ENCODE measurements around the gene ZNF699. TPM values are rescaled to one million over a fixed set of nuclear protein-coding genes. Genes with fewer than 3 reads are reported as not detected.

The ZNF699 gene
- total and polyA plus RNA-seq, 2 of the 4 experiments (the other 2 are of a cell fraction): 1.3 to 7.3 TPM

- no peak within 1 kb of the TSS for H2BK15ac ChIP-seq (ENCODE audit: low read depth, low read length)
- H3K9me1 ChIP-seq (ENCODE audit: insufficient read depth, low read length): no peaks in the 10 kb centered on the region
- H3K27me3 ChIP-seq (ENCODE audit: control insufficient read depth, insufficient read depth, low read length): no peaks in the 10 kb centered on the region
- no peak within 1 kb of the TSS for H3K4me3 ChIP-seq (ENCODE audit: insufficient read depth, low read depth, low read length)
- H3K9ac ChIP-seq (ENCODE audit: low read depth, low read length): no peak within 1 kb of the TSS
- H3K4me2 ChIP-seq (ENCODE audit: low read depth, low read length): no peak within 1 kb of the TSS
- no peak within 1 kb of the TSS for H2AK9ac ChIP-seq (replicated peaks; ENCODE audit: low read depth, low read length, poor library complexity)
- no peaks in the 10 kb centered on the region for H4K20me1 ChIP-seq (ENCODE audit: insufficient read depth, low read length)
- TF ChIP-seq POLR2A (IDR thresholded peaks at IDR 0.05; ENCODE audit: low read depth, low read length): no peak
- no peak for TF ChIP-seq NFE2L2 (IDR thresholded peaks at IDR 0.05; ENCODE audit: low read depth, low read length)
- TF ChIP-seq BHLHE40 (IDR thresholded peaks at IDR 0.05; ENCODE audit: low read depth, low read length): no peak
- TF ChIP-seq RFX5 (IDR thresholded peaks at IDR 0.05; ENCODE audit: low read depth, low read length): no peak
- no peak for TF ChIP-seq ELK1 (IDR thresholded peaks at IDR 0.05; ENCODE audit: borderline replicate concordance, low read depth, low read length)
- BruUV-seq (replicated peaks): no TSS peak
- DNase-seq (no peak), ATAC-seq (ENCODE audit: low read depth) (no peak)
- H4K8ac ChIP-seq (ENCODE audit: low read depth in 2 of 2, low read length in 2 of 2): no peak within 1 kb of the TSS
- H4K5ac ChIP-seq (ENCODE audit: low read depth, low read length): no peak within 1 kb of the TSS
- CTCF ChIA-PET: no interaction called here
- no CpG with 5 or more reads among the region's 1 CpG for WGBS, 2 experiments (ENCODE audit: extremely low coverage in 2 of 2, insufficient read length in 1 of 2)
- no peak within 1 kb of the TSS for H3K56ac ChIP-seq (ENCODE audit: extremely low read depth, insufficient read depth, low read length)
- H3K23ac ChIP-seq (ENCODE audit: low read depth, low read length): no peak within 1 kb of the TSS
- peaks cover 5% of the 10 kb centered on the region; the same call in 1 of the 2 replicates for H3K9me3 ChIP-seq (ENCODE audit: control insufficient read depth, insufficient read depth, low read length)
- H3K18ac ChIP-seq (ENCODE audit: low read depth, low read length): no peak within 1 kb of the TSS
- no peaks in the 10 kb centered on the region for H3K36me3 ChIP-seq (ENCODE audit: control insufficient read depth, insufficient read depth, low read length)
- no peak within 1 kb of the TSS for H2BK120ac ChIP-seq (ENCODE audit: low read depth, low read length)
- no peaks in the 10 kb centered on the region for H3K79me1 ChIP-seq (ENCODE audit: low read depth in 1 of 2, low read length in 2 of 2)
- no peak within 1 kb of the TSS for H4K91ac ChIP-seq (ENCODE audit: insufficient read depth, low read depth, low read length)
- H2BK5ac ChIP-seq (ENCODE audit: low read depth, low read length, poor library complexity, severe bottlenecking): no peak within 1 kb of the TSS
- in situ Hi-C loops (cut with MboI; ENCODE audit: low sequenced_read_pairs) (no loop called here), intact Hi-C loops (cut with micrococcal nuclease) (no loop called here), dilution Hi-C loops (cut with HindIII; ENCODE audit: low sequenced_read_pairs, unreplicated experiment) (no loop called here)
- no peak within 1 kb of the TSS for H2AK5ac ChIP-seq (ENCODE audit: low read depth, low read length)
- H3K14ac ChIP-seq (replicated peaks; ENCODE audit: low read depth, low read length): no peak within 1 kb of the TSS
- no peak within 1 kb of the TSS for H2AFZ ChIP-seq (replicated peaks; ENCODE audit: low read length, poor library complexity)
- no peak within 1 kb of the TSS for H3K27ac ChIP-seq (ENCODE audit: insufficient read depth, low read length)
- no peak within 1 kb of the TSS for H3K4ac ChIP-seq (ENCODE audit: low read depth, low read length)
- H3K4me1 ChIP-seq (ENCODE audit: control insufficient read depth, insufficient read depth, low read length): no peaks in the 10 kb centered on the region
- POLR2A ChIA-PET (ENCODE audit: unreplicated experiment): no interaction called here
- no peak within 1 kb of the TSS for H2BK20ac ChIP-seq (ENCODE audit: low read depth, low read length)
Observed at GRCh38 chr19:9250630-9251029, 59.0 kb downstream of the ZNF699 start, which contains the start of gene OR7E24. OR7E24 (plus strand) TSS chr19:9250930; CDS start chr19:9251044, 114 bp downstream.

Other genes with a start within 250 kb of the ZNF699 start
- not detected in 2 replicates for gene OR1M1, start 222.8 kb downstream of the ZNF699 start, total RNA-seq (2012; rRNA removed)
- not detected in 2 replicates for gene OR1M1, start 222.8 kb downstream of the ZNF699 start, polyA plus RNA-seq (2012; rRNA removed)
- not detected in 2 replicates for gene OR7G2, start 202.4 kb downstream of the ZNF699 start, total RNA-seq (2012; rRNA removed)
- gene OR7G2, start 202.4 kb downstream of the ZNF699 start, polyA plus RNA-seq (2012; rRNA removed): not detected in 2 replicates
- not detected in 2 replicates for gene OR7G1, start 194.1 kb downstream of the ZNF699 start, total RNA-seq (2012; rRNA removed)
- gene OR7G1, start 194.1 kb downstream of the ZNF699 start, polyA plus RNA-seq (2012; rRNA removed): not detected in 2 replicates
- not detected in 2 replicates for gene OR7G3, start 182.9 kb downstream of the ZNF699 start, total RNA-seq (2012; rRNA removed)
- gene OR7G3, start 182.9 kb downstream of the ZNF699 start, polyA plus RNA-seq (2012; rRNA removed): not detected in 2 replicates
- 16.4 and 17.6 TPM in 2 replicates for gene ZNF317, start 169.4 kb downstream of the ZNF699 start, total RNA-seq (2012; rRNA removed)
- gene ZNF317, start 169.4 kb downstream of the ZNF699 start, polyA plus RNA-seq (2012; rRNA removed): 12.3 and 13.0 TPM in 2 replicates
- not detected in 2 replicates for gene OR7D2, start 130.9 kb downstream of the ZNF699 start, total RNA-seq (2012; rRNA removed)
- not detected in 2 replicates for gene OR7D2, start 130.9 kb downstream of the ZNF699 start, polyA plus RNA-seq (2012; rRNA removed)
- not detected in 2 replicates for gene OR7D4, start 90.2 kb downstream of the ZNF699 start, total RNA-seq (2012; rRNA removed)
- gene OR7D4, start 90.2 kb downstream of the ZNF699 start, polyA plus RNA-seq (2012; rRNA removed): not detected in 2 replicates
- not detected in 2 replicates for gene OR7E24, start 58.9 kb downstream of the ZNF699 start, total RNA-seq (2012; rRNA removed)
- gene OR7E24, start 58.9 kb downstream of the ZNF699 start, polyA plus RNA-seq (2012; rRNA removed): not detected in 2 replicates
- gene ZNF559, start 14.3 kb upstream of the ZNF699 start, total RNA-seq (2012; rRNA removed): 8.8 and 9.4 TPM in 2 replicates
- gene ZNF559, start 14.3 kb upstream of the ZNF699 start, polyA plus RNA-seq (2012; rRNA removed): 6.8 and 9.9 TPM in 2 replicates
- 0.83 and 1.1 TPM in 2 replicates for gene ZNF177, start 53.2 kb upstream of the ZNF699 start, total RNA-seq (2012; rRNA removed)
- gene ZNF177, start 53.2 kb upstream of the ZNF699 start, polyA plus RNA-seq (2012; rRNA removed): 0.76 and 0.87 TPM in 2 replicates
- gene ZNF266, start 125.7 kb upstream of the ZNF699 start, total RNA-seq (2012; rRNA removed): 7.8 and 9.3 TPM in 2 replicates
- gene ZNF266, start 125.7 kb upstream of the ZNF699 start, polyA plus RNA-seq (2012; rRNA removed): 6.7 and 9.8 TPM in 2 replicates
- gene ZNF560, start 188.8 kb upstream of the ZNF699 start, total RNA-seq (2012; rRNA removed): 0.90 and 1.1 TPM in 2 replicates
- 0.33 and 0.36 TPM in 2 replicates for gene ZNF560, start 188.8 kb upstream of the ZNF699 start, polyA plus RNA-seq (2012; rRNA removed)
- gene ZNF426, start 228.8 kb upstream of the ZNF699 start, total RNA-seq (2012; rRNA removed): 25.0 and 30.1 TPM in 2 replicates
- 3.8 and 4.4 TPM in 2 replicates for gene ZNF426, start 228.8 kb upstream of the ZNF699 start, polyA plus RNA-seq (2012; rRNA removed)